ENCODE results near the gene IL1RAPL1.

The IL1RAPL1 gene

DNA sequence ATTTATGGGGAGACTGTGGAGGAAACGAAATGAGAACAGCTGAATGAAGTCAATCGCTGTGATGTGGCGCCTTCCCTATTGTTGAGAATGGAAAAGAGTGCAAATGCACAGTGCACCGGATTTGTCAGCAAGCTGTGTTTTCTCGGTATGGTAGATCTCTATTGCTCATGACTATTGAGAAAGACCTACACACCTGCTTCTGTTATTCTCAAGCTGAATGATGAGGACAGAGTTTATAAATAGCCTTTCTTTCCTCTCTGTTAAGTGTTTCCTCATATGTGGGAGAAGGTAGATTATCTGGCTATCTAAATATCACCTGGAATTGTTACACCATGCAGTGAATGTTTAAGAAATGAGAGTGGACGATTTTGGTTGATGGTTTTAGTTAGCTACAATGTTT lies 650.7 kb downstream of the IL1RAPL1 start:
- no peaks in the 10 kb centered on the region for H3K9me3 ChIP-seq (ENCODE audit: insufficient read depth, low read depth, low read length)
- no peaks in the 10 kb centered on the region for H3K9me2 ChIP-seq (replicated peaks; ENCODE audit: low read depth, low read length)
- TF ChIP-seq EZH2phosphoT487 (IDR thresholded peaks at IDR 0.05; ENCODE audit: borderline replicate concordance): no peak
- TF ChIP-seq, protein P1, sequence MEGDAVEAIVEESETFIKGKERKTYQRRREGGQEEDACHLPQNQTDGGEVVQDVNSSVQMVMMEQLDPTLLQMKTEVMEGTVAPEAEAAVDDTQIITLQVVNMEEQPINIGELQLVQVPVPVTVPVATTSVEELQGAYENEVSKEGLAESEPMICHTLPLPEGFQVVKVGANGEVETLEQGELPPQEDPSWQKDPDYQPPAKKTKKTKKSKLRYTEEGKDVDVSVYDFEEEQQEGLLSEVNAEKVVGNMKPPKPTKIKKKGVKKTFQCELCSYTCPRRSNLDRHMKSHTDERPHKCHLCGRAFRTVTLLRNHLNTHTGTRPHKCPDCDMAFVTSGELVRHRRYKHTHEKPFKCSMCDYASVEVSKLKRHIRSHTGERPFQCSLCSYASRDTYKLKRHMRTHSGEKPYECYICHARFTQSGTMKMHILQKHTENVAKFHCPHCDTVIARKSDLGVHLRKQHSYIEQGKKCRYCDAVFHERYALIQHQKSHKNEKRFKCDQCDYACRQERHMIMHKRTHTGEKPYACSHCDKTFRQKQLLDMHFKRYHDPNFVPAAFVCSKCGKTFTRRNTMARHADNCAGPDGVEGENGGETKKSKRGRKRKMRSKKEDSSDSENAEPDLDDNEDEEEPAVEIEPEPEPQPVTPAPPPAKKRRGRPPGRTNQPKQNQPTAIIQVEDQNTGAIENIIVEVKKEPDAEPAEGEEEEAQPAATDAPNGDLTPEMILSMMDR (conservative IDR thresholded peaks at IDR 0.05; ENCODE audit: low read length): no peak
- no peaks in the 10 kb centered on the region for H3K4me1 ChIP-seq (ENCODE audit: insufficient read depth, low read length, poor library complexity, severe bottlenecking)
- H3K4me3 ChIP-seq (ENCODE audit: low read length, poor library complexity, severe bottlenecking): no peak overlapping the region
- H3F3A ChIP-seq (ENCODE audit: low read depth): no peaks in the 10 kb centered on the region
- H3K27me3 ChIP-seq (ENCODE audit: insufficient read depth, low read length, poor library complexity, severe bottlenecking): no peaks in the 10 kb centered on the region
- H3K4me2 ChIP-seq (ENCODE audit: low read depth, low read length, poor library complexity, severe bottlenecking): no peak overlapping the region
- no peak overlapping the region for H3K9ac ChIP-seq (ENCODE audit: low read depth, low read length, poor library complexity, severe bottlenecking)
- no peaks in the 10 kb centered on the region for H3K36me3 ChIP-seq (ENCODE audit: insufficient read depth, low read length)
- no peaks in the 10 kb centered on the region for H3K79me2 ChIP-seq (ENCODE audit: insufficient read depth, low read length)
- no peak overlapping the region for H2AFZ ChIP-seq (ENCODE audit: low read length)
- H4K20me1 ChIP-seq (ENCODE audit: insufficient read depth, low read length, poor library complexity, severe bottlenecking): no peaks in the 10 kb centered on the region

DNA sequence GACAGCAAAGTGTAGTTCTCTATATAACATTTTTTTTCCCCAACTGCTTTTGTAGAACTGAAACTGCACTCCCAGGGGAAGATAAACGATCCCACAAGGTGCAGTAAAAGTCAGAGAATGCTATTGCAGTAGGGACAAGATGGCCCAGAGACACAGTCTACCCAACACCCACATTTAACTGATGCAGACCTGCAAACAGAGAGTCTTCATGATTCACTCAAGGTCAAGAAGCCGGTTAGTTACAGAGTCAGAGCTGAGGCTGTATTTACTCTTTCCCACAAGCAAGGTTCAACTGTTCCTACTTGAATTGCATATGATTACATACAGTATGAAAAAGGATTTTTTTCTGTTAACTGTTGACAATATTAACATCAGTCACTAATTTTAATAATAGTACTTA lies 654.6 kb downstream of the IL1RAPL1 start:
- Histone ChIP-seq H3K9me2 (replicated peaks; ENCODE audit: low read depth, low read length) (no peaks in the 10 kb centered on the region), H4K20me1 (ENCODE audit: insufficient read depth, low read length, poor library complexity, severe bottlenecking) (no peaks in the 10 kb centered on the region), H3K27me3 (ENCODE audit: insufficient read depth, low read length, poor library complexity, severe bottlenecking) (no peaks in the 10 kb centered on the region), H3K4me2 (ENCODE audit: low read depth, low read length, poor library complexity, severe bottlenecking) (no peak overlapping the region), H3K79me2 (ENCODE audit: insufficient read depth, low read length) (no peaks in the 10 kb centered on the region), H3F3A (ENCODE audit: low read depth) (no peaks in the 10 kb centered on the region), H2AFZ (ENCODE audit: low read length) (no peak overlapping the region), H3K36me3 (ENCODE audit: insufficient read depth, low read length) (no peaks in the 10 kb centered on the region), H3K4me3 (ENCODE audit: low read length, poor library complexity, severe bottlenecking) (no peak overlapping the region), H3K4me1 (ENCODE audit: insufficient read depth, low read length, poor library complexity, severe bottlenecking) (no peaks in the 10 kb centered on the region), H3K9me3 (ENCODE audit: insufficient read depth, low read depth, low read length) (no peaks in the 10 kb centered on the region), H3K9ac (ENCODE audit: low read depth, low read length, poor library complexity, severe bottlenecking) (no peak overlapping the region)
- TF ChIP-seq, protein P1 (conservative IDR thresholded peaks at IDR 0.05; ENCODE audit: low read length): no peak
- no peak for TF ChIP-seq EZH2phosphoT487 (IDR thresholded peaks at IDR 0.05; ENCODE audit: borderline replicate concordance)

DNA sequence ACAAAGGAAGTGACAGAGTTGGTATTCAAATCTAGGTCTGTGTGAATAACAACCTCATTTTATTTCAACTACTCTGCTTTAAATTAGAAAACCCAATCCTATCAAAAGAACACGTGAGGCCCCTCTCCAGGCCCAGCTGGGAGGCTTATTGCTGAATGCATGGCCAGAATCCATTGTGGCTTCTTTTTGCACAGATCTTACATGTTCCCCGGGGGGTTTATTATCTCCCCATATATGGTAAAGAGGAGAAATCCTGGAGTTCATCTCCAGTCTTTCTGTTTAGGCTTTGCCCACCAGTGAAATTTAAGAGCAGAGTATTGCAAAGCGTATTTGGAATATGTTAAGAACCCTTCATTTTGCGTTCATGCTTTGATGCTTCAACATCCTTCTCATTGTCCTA lies 655.6 kb downstream of the IL1RAPL1 start:
- no peak overlapping the region for H3K4me3 ChIP-seq (ENCODE audit: low read length, poor library complexity, severe bottlenecking)
- H3K27me3 ChIP-seq (ENCODE audit: insufficient read depth, low read length, poor library complexity, severe bottlenecking): no peaks in the 10 kb centered on the region
- H3K36me3 ChIP-seq (ENCODE audit: insufficient read depth, low read length): no peaks in the 10 kb centered on the region
- no peak overlapping the region for H2AFZ ChIP-seq (ENCODE audit: low read length)
- no peak overlapping the region for H3K4me2 ChIP-seq (ENCODE audit: low read depth, low read length, poor library complexity, severe bottlenecking)
- no peaks in the 10 kb centered on the region for H3K4me1 ChIP-seq (ENCODE audit: insufficient read depth, low read length, poor library complexity, severe bottlenecking)
- no peaks in the 10 kb centered on the region for H3K79me2 ChIP-seq (ENCODE audit: insufficient read depth, low read length)
- no peaks in the 10 kb centered on the region for H3F3A ChIP-seq (ENCODE audit: low read depth)
- H3K9ac ChIP-seq (ENCODE audit: low read depth, low read length, poor library complexity, severe bottlenecking): no peak overlapping the region
- no peaks in the 10 kb centered on the region for H3K9me3 ChIP-seq (ENCODE audit: insufficient read depth, low read depth, low read length)
- no peaks in the 10 kb centered on the region for H4K20me1 ChIP-seq (ENCODE audit: insufficient read depth, low read length, poor library complexity, severe bottlenecking)
- no peaks in the 10 kb centered on the region for H3K9me2 ChIP-seq (replicated peaks; ENCODE audit: low read depth, low read length)
- TF ChIP-seq, protein P1 (conservative IDR thresholded peaks at IDR 0.05; ENCODE audit: low read length): no peak
- no peak for TF ChIP-seq EZH2phosphoT487 (IDR thresholded peaks at IDR 0.05; ENCODE audit: borderline replicate concordance)
